GM06990 (cell line): ENCODE data around the gene NR2F2.

ENCODE experiments used
- DNase-seq: peaks from one replicate; pipeline ENCODE4 v3.0.0-alpha.2; 2011; ENCODE audit not compliant: insufficient read length; ENCODE audit errors: extremely low read depth
- H3K27me3 ChIP-seq: replicated peaks from 2 replicates; pipeline ENCODE4 v1.6.0; 2011; ENCODE audit warnings: low read length; ENCODE audit not compliant: control insufficient read depth, insufficient read depth
- H3K36me3 ChIP-seq: 2 replicates; pipeline ENCODE4 v1.5.1; 2011; ENCODE audit warnings: low read length; ENCODE audit not compliant: control insufficient read depth, insufficient read depth
- H3K4me3 ChIP-seq: replicated peaks from 2 replicates; pipeline ENCODE4 v1.5.1; 2011; ENCODE audit warnings: low read depth, mild to moderate bottlenecking, control low read depth, low read length
- TF ChIP-seq, protein P1 (sequence below): IDR thresholded peaks from 2 replicates; pipeline ENCODE4 v1.5.1; 2011; ENCODE audit warnings: low read length, control low read depth, mild to moderate bottlenecking, inconsistent platforms; ENCODE audit not compliant: insufficient read depth, poor library complexity, severe bottlenecking

NR2F2 gene

DNA sequence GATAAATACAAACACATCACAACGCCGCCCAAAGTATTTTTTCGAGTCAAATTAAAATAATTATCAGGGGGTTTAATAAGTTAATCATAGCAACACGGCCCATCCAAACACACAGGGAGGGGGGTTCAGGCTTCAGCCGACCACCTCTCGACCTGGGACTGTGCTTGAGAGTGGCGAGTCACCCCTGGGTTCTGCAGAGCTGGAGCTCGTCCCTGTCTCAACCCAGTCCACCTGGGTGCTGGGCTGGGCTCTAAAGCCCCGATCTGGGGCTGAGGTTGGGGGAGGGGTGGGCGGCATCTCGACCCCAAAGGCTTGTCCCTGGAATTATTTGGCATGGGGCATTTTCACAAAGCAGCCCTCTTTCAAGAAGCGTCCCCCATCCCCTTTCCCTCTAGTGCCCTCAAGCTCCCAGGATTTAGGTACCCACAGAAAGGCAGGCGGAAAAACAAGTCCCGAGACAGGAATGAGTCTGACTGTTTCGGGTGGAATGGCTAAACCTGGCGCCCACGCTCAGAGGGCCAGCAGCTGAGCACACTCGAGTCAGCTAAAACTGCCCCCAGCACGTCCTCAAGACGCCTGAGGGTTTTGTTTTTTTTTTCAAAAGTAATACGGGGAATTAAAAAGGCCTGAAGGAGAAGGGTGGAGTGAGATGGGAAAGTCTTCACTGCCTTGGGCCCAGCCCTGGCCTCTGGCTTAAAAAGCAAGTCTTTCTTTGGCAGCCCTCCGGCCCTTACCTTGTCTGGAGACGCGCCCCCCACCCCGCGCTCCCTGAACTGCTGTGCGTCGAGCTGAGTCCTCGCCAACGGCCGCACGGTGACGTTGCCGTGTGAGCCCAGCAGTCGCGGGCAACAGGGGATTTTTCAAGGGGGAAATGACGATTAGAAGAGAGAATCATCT, 32.5 kb downstream of the NR2F2 start:
- TF ChIP-seq, protein P1, sequence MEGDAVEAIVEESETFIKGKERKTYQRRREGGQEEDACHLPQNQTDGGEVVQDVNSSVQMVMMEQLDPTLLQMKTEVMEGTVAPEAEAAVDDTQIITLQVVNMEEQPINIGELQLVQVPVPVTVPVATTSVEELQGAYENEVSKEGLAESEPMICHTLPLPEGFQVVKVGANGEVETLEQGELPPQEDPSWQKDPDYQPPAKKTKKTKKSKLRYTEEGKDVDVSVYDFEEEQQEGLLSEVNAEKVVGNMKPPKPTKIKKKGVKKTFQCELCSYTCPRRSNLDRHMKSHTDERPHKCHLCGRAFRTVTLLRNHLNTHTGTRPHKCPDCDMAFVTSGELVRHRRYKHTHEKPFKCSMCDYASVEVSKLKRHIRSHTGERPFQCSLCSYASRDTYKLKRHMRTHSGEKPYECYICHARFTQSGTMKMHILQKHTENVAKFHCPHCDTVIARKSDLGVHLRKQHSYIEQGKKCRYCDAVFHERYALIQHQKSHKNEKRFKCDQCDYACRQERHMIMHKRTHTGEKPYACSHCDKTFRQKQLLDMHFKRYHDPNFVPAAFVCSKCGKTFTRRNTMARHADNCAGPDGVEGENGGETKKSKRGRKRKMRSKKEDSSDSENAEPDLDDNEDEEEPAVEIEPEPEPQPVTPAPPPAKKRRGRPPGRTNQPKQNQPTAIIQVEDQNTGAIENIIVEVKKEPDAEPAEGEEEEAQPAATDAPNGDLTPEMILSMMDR, result no peak
- Histone ChIP-seq H3K27me3 (no peaks in the 10 kb centered on the region; the same call in 1 of the 2 replicates), H3K4me3 (peak overlapping the region; percentile 42), H3K36me3 (no peaks in the 10 kb centered on the region)
- DNase-seq, result no peak

DNA sequence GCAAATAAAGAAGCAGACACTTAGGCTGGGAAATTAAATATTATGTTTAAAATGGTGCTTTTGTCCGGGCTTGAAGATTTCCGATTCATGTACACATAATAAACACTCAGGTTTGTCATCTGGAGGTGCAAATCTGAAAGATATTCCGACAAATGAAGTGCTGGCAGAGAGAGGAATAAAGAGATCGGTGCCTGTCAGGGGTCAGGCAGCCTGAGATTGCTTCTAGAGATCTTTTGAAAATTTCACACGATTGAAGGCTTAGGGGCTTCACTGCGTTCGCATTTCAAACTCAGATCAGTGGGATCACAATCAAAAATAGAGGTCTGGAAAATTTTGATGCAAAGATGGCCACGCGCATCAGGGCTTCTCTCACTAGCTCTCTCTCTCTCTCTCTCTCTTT, 33.2 kb downstream of the NR2F2 start:
- no peak overlapping the region; the same call in 1 of the 2 replicates for H3K4me3 ChIP-seq

DNA sequence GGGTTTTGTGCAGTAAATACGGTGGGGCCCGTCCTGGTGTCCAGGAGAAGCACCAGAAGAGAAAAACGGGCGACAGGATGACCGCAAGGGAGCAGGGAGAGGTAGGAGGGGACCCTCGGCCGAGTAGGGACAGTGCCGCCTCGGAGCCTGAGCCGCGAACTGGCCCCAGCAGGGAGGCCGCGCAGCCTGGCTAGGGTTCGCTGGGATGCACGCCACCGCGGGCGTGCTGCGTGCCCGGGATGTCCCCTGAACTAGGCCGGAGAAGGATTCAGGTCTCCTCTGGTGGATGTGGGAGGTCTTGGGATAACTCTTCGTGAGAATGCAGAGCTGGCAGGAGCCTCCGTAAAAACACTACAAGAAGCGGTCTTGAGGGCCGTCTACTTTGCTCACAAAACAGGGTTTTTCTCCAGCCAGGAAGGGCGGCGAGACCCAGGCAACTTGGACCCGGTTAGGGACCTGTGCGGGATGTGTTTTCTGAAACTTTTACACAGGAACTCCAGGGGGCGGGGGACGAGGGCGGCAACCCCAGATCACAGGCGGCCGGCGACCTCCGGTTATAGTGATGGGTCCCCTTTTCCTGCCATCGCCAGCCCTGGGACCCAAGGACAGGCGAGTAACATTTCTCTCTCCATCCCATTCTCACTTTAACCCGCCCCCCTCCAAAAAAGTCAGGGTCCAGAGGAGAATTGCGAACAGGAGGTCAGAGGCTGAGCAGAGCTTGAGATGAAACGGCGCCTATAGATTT, 35.5 kb downstream of the NR2F2 start:
- Histone ChIP-seq H3K4me3 (no peak overlapping the region), H3K27me3 (no peaks in the 10 kb centered on the region; the same call in 1 of the 2 replicates), H3K36me3 (no peaks in the 10 kb centered on the region)
- TF ChIP-seq, protein P1, result no peak
- no peak for DNase-seq

More for the DNA sequence above, 33.2 kb downstream of the NR2F2 start:
- Histone ChIP-seq H3K27me3 (no peaks in the 10 kb centered on the region; the same call in 1 of the 2 replicates), H3K36me3 (no peaks in the 10 kb centered on the region)
- TF ChIP-seq, protein P1, result no peak
- no peak for DNase-seq

DNA sequence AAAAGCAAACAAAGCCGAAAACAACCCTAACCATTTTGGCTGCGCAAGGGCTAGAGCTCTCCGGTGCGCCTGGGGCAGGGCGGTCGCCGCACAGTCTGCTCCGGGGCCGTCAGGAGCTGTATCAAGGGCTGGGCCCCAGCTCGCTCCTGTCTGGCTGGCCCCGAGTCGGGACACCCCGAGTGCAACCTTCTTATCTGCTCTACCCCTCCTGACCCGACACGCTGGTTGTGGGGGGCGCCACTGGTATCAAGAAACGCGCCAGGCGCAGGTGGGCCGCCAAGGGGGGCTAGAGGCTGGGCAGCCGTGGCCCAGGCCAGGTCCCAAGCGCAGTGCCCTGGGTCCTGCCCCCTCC, 36.0 kb downstream of the NR2F2 start:
- H3K36me3 ChIP-seq, result no peaks in the 10 kb centered on the region

DNA sequence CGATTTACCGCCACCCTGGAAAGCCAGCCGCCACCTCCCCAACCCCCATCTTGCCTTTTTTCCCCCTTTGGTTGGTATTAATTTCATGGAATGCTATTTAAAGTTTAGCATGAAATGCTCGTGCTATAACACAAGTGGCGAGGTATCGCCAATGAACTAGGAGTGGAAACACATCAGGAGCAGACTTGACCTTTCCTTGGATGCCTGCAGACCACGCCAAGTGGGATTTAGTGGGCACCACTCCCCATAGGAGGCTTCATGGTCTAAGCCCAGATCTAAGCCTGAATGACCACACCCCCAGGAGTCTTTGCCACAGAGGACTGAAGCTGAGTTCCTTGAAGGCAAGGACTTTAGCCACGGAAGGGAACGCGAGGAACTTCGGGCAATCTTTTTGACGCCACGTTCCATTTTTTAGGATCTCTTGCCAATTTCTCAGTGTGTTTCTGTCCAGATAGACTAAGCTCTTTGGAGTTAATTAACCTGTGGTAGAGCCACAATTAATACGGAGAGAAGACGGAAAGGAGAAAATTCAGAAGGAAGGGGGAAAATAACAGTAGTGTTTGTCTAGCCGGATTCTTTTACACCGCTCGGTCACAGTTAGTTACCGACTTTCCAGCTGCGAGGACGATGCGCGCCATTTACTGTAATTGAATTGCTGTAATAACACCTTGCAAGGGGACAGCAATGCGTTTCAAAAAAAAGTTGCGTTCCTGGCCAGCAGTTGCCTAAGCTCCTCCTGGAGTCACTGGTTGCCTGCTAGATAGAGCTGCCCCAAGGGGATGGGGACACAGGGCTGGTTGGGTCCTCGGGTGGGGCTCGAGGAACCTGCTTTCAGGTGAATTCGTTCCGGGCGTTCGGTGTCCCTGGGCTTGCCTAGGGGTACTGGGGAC, 37.1 kb downstream of the NR2F2 start:
- Histone ChIP-seq H3K36me3 (no peaks in the 10 kb centered on the region), H3K27me3 (no peaks in the 10 kb centered on the region; the same call in 1 of the 2 replicates), H3K4me3 (no peak overlapping the region)
- TF ChIP-seq, protein P1, result no peak
- no peak for DNase-seq

More for the DNA sequence above, 36.0 kb downstream of the NR2F2 start:
- Histone ChIP-seq H3K27me3 (no peaks in the 10 kb centered on the region; the same call in 1 of the 2 replicates), H3K4me3 (no peak overlapping the region)
- no peak for DNase-seq
- TF ChIP-seq, protein P1, result no peak
